Activated CD8-positive, alpha-beta memory T cell treated with anti-CD3 and anti-CD28 coated beads for 4 hours (primary cell): Measurements from ENCODE around the gene PYGL.

Experiments
- DNase-seq, 2 donors: peaks; one replicate each; pipeline ENCODE4 v3.0.0-alpha.2; 2020; ENCODE audit warnings: low read depth in 2 of 2

Gene PYGL

GRCh38 chr14:50871914-50872732 is 72.2 kb downstream of the PYGL start, which contains the start of gene ABHD12B:
TSS of gene ABHD12B (plus strand) at chr14:50872053. CDS start at chr14:50872175, 122 bp downstream.
- no peak for DNase-seq

DNA sequence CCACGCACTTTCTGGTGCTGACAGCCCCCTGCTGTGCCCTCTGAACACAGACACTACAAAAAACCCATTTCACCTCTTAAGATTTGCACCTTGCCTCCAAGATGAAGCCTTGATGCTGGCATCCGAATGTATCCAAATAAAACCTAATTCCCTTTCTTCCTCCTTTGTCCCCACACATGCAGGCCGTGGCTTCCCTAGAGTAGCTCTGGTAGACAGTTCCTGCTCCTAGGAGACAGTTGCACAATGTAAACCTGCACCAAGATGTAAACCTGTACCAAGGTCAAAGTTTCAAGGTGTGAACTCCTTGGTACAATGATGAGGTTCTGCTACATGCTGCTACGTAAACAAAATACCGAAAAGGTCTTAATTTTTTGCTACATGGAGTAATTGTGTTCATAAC is 73.1 kb downstream of the PYGL start:
- no peak for DNase-seq

- no peak for DNase-seq
Measured at GRCh38 chr14:50865391-50866076, 78.7 kb downstream of the PYGL start.

- no peak for DNase-seq
Measured at GRCh38 chr14:50864946-50865345, 79.3 kb downstream of the PYGL start.

DNA sequence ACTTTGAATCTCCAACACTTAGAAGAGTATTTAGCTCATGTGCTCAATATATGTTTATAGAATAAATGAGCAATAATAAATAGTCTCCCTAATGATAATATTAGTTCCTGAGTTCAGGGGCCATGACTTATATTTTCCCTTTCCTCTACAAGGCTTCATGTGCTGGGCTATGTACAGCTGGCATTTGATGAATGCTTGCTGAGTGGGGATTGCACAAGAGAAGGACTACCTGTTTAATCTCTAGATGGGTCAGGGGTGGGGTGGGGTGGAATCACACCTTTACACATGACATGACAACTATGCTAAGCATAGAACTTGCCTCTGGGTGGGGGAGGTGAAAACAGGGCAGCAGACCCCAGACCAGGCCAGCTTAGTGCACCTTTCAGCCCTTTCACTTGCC is 80.0 kb downstream of the PYGL start:
- no peak for DNase-seq

- DNase-seq = no peak
Measured at GRCh38 chr14:50862036-50862570, 82.2 kb downstream of the PYGL start.

DNA sequence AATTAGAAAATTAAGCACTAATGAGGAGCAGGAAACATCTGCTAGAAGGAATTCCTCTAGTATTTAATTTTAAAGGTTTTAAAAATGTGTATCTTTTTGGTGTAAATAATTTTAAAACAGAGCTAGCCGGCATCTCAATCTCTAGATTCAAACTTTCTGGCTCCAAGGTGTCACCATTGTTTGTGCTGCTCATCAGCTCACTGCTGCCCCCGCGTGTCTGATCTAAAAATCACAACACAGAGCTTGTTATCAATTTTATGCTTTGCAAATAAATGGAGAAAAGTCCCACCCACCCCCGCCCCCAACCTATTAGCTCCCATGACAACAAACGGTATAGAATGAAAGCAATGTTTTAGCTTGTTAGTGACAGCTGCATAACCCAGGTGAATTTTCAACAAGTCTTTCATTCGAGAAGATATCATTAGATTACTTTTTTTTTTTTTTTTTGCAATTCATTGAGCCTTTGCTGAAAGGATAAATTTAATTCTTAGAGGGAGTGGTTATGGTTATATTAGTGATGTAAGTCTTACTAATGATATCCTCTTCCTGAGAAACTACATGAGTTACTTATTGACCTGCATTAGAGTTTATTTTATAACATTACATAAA is 83.7 kb downstream of the PYGL start:
- peak; percentile 75 to 78 for DNase-seq

- no peak for DNase-seq
Measured at GRCh38 chr14:50859296-50859624, 85.0 kb downstream of the PYGL start.

- no peak for DNase-seq
Measured at GRCh38 chr14:50856660-50857059, 87.6 kb downstream of the PYGL start.

GRCh38 chr14:50855558-50855957 is 88.7 kb downstream of the PYGL start:
- DNase-seq = no peak
